GM12891 (cell line): ENCODE measurements around the gene AMOTL2.

Source experiments
- DNase-seq: peaks from one replicate; pipeline ENCODE4 v3.0.0; 2011; ENCODE audit warnings: low spot score; ENCODE audit not compliant: insufficient read length
- FAIRE-seq: peaks from 2 replicates; lab custom pipeline; 2011; peaks lifted over from hg19 to GRCh38; lab: Jason Lieb, UNC
- PAX5 ChIP-seq: IDR thresholded peaks from 2 replicates; pipeline ENCODE4 v1.6.1; 2011; ENCODE audit warnings: low read length, moderate library complexity, mild to moderate bottlenecking; ENCODE audit not compliant: insufficient read depth, severe bottlenecking
- POLR2A ChIP-seq: IDR thresholded peaks from 2 replicates; pipeline ENCODE4 v1.6.1; 2011; ENCODE audit warnings: low read depth, low read length, control low read depth
- POLR2AphosphoS5 ChIP-seq: IDR thresholded peaks from 2 replicates; pipeline ENCODE4 v1.6.1; 2011; ENCODE audit warnings: low read depth, low read length, control low read depth
- POU2F2 ChIP-seq: IDR thresholded peaks from 2 replicates; pipeline ENCODE4 v1.6.1; 2011; ENCODE audit warnings: low read depth, mild to moderate bottlenecking, control low read depth, low read length, moderate library complexity
- SPI1 ChIP-seq: IDR thresholded peaks from 2 replicates; pipeline ENCODE4 v1.6.1; 2011; ENCODE audit warnings: low read depth, low read length, control low read depth
- TAF1 ChIP-seq: IDR thresholded peaks from 2 replicates; pipeline ENCODE4 v1.6.1; 2011; ENCODE audit warnings: low read depth, low read length, control low read depth

Gene AMOTL2

DNA sequence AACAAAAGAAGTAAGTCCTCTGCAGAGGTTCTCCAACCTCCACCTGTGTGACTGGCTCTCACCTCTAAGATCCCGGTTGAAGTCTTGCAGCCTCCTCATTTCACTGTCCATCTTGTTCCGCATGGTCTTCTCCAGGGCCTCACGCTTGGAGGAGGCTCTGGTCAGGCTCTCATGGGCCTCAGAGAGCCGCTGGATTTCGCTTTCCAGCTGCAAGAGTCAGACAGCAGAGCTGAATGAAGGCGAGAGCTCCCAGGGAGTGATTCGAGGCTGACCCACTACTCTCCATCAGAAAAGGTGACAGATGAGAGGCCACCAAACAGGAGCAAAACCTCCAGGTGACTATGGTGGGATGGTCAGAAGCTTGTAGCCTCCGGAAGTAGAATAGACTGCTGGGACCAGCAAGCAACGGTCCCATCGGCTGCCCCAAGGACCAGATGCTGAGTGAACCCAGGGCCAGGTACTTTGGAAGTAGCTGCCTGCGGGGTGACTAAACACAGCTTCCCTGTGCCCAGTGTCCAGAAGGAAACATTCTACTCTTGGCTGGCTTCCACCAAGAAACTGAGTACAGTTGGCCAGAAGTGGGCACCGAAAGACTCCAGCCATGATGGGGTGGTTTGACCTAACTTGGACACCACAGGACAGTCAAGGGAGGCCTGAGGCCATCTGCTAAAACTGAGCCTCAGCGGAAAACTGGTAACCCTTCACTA lies 7.9 kb downstream of the AMOTL2 start:
- FAIRE-seq: no peak
- DNase-seq: no peak
- no peak for TF ChIP-seq POLR2AphosphoS5
- no peak for TF ChIP-seq POU2F2
- TF ChIP-seq PAX5: no peak
- TF ChIP-seq POLR2A: no peak
- TF ChIP-seq TAF1: no peak
- TF ChIP-seq SPI1: no peak

DNA sequence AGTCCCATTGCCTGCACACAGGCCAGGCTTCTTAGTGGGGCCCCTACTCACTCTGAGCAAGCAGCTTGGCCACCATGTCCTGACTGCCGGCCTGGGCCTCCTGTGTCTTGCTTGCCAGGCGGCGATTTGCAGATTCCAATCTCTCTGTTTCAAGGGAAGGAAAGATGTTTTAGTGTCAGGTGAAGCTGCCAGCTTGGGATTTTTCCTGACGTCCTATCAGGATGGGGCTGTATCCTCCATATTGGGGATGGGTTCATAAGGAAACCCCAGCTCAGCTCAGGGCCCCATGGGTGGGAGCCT lies 8.5 kb downstream of the AMOTL2 start:
- DNase-seq (no peak), FAIRE-seq (no peak)
- TF ChIP-seq POLR2AphosphoS5 (no peak), POLR2A (no peak), POU2F2 (no peak), TAF1 (no peak), SPI1 (no peak), PAX5 (no peak)

DNA sequence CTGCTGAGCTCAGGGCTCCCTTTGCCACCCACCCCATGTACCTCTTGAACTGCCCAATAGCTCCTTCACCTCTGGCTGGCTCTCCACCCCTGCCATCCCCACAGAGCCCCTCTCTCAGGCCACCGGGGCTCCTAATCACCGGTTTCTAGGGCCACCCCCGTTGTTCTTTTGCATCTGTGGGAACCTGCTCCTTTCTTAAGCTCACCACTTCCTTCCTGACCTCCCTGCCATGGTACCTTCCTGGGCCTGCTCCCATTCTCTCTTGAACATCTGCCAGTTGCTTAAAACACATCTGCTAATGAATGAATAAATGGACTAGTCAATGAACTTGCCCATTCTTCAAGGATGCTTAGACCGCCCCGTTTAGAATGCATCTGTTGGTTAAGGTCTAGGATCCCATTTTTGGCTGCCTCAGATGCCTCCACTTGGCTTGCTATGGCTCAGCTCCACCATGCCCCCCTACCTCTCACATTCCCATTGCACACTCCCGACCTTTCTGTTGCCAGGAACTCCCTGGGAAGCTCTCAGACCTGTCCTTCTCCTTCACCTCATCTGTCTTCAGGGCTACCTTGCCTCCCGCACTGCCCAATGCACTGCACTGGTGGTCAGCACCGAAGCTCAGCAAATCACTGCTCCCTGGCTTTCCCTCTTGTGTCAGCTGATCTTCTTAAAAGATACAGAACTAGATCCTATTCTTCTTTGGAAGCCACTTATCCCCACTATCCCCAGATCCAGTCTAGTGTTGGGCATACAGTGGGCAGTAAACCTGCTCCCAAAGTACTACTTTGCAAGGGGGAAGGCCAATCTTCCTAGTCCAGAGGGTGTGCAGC lies 9.1 kb downstream of the AMOTL2 start:
- DNase-seq: no peak
- TF ChIP-seq PAX5: no peak
- TF ChIP-seq POLR2AphosphoS5: no peak
- no peak for TF ChIP-seq TAF1
- no peak for TF ChIP-seq POU2F2
- no peak for TF ChIP-seq SPI1
- no peak for TF ChIP-seq POLR2A
- FAIRE-seq: no peak

DNA sequence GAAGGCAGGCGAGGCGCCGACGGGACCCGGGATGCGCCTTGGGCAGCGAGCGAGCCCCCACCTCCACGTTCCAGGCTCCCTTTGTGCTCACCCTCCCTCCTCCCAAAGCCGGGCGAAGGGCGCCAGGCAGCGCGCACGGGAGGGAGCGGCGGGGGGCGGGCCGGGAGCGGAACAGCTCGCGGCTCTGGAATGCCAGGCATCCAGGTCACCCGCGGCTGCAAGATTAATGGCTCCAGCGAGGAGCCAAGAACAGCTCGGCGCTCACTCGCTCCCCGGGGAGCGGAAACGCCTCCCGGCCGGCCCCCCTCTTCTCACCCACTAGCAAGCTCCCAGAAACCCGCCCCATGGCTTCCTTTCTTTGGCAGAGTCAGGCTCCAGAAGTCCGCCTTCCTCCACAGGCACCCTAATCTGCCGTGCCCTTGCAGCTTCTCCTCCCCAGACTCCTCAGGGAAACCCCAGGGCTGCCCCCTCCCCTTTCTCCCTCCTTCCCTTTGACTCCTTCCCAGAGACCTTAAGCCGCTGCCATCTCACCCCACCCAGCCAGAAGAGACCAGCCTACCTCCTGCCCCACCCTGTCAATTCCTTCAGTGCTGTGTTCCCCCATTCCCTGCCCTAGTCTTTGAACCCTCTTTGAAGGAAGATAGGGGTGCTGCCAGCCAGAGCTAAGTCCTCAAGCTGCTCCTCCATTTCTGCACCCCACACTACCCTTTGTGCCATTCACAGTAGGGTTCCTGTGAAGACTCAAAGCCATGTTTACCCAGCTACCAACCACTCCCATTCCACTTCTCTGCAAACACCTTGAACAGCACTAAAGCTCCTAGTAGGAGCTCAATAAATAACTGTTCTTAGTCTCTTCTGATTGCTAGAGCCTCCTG lies 9.9 kb downstream of the AMOTL2 start:
- no peak for FAIRE-seq
- TF ChIP-seq SPI1 (no peak), TAF1 (no peak), POLR2AphosphoS5 (no peak), POU2F2 (no peak), PAX5 (no peak), POLR2A (no peak)
- DNase-seq: no peak

DNA sequence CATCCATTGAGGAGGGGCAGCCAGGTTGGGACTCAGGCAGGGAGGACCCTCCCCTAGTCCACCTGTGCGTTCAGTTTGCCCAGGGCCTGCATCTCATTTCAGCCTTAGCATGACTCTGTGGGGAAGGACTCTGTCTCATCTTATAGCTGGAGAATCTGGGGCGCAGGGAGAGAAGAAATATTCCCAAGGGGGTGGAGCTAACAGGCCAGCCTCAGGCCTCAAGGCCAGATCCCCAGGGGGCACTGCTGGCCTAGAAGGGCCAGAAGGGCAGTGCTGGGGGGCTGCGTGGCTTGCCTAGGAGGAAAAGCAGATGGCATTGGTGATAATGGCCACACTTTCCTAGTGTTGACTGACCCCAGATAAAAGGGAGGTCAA lies 10.9 kb downstream of the AMOTL2 start:
- no peak for TF ChIP-seq POLR2A
- TF ChIP-seq SPI1: no peak
- TF ChIP-seq TAF1: no peak
- no peak for TF ChIP-seq POLR2AphosphoS5
- no peak for TF ChIP-seq PAX5
- TF ChIP-seq POU2F2: no peak
- DNase-seq (no peak), FAIRE-seq (no peak)

DNA sequence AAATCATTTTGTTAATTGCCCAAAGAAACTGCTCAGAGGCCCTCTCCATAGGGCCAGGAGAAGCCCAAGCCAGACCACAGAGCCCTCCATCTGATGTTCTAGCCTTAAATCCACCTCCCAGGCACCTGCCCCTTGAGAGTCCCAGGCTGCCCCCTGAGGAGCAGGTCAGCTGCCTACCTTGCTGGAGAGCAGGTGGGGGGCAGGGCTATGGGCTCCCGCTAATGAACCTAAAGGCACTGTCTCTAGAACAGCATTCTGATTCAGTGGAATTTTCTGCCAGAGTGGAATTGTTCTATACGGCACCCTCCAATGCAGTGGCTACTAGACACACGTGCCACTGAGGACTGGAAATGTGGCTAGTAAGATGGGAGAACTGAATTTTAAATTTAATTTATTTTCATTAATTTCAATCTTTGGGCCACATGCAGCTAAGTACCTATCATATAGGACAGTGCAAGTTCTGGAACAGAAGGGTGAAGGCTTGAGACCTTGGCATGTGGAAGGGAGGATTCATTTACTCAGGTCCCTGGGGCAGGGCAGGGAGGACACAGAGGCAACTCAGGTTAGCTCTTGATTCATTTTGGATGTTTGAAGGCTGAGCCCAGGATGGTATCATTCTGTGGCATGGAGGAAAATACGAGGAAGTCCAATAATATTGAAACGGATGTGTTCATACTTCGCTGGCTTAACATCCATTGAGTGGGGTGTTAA lies 11.4 kb downstream of the AMOTL2 start:
- DNase-seq (no peak), FAIRE-seq (no peak)
- TF ChIP-seq POLR2A: no peak
- TF ChIP-seq POLR2AphosphoS5: no peak
- TF ChIP-seq POU2F2: no peak
- TF ChIP-seq TAF1: no peak
- TF ChIP-seq PAX5: no peak
- no peak for TF ChIP-seq SPI1

DNA sequence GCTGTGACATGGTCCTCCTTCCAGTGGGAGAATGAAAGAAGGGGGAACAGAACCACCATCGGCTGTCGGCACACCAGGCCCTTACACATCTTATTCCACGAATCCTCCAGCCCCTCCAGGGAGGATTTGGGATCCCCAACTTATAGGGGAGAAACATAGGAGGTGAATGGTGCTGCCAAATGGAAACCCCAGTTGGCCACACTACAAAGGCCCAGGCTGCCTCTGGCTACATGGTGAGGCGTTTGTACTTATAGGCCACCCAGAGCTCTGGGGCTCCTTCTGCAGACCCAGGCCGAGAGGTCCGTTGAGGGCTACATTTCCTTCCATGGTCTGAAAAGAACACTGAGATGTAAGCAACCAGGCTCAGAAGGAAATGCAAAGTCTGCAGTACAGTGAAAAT lies 12.0 kb downstream of the AMOTL2 start:
- no peak for DNase-seq
- TF ChIP-seq POU2F2 (no peak), PAX5 (no peak), POLR2A (no peak), POLR2AphosphoS5 (no peak), SPI1 (no peak), TAF1 (no peak)
- no peak for FAIRE-seq

DNA sequence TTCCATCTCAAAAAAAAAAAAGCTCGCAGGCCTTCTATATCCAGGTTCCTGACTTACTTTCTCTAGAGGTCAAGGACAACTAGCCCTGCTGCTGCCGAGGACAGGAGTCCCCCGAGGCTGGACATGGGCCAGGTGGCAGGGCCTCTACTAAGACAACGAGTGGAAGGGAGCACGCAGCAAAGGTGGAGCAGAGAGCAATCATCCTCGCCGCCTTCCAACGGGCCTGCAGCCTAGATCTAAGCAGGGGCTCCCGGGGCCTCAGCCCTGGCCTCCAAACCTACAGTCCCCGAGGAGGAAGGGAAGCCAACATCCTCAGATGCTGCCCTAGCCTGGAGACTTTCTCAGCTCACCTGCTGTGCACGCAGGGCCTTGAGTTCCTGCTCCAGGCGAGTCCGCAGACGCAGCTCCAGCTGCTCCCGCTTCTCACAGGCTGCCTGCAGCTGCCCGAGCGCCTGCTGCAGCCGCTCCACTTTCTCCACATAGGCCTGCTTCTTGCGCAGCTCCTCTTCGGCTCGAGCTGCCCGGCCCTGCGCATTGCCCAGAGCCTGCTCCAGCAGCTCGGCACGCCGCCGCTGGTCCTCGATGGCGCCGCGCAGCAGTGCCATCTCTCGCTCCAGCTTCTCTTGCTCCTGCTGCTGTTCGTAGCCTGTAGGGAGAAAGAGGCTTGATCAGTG lies 12.9 kb downstream of the AMOTL2 start:
- no peak for FAIRE-seq
- TF ChIP-seq POU2F2: no peak
- TF ChIP-seq TAF1: no peak
- TF ChIP-seq SPI1: no peak
- TF ChIP-seq POLR2A: no peak
- no peak for TF ChIP-seq POLR2AphosphoS5
- no peak for TF ChIP-seq PAX5
- DNase-seq: no peak
